NB4 (cell line): ENCODE measurements around the gene CLEC16A.

ENCODE experiments used
- DNase-seq: peaks from one replicate; pipeline ENCODE4 v3.0.0; 2010; ENCODE audit warnings: low read depth
- H3K4me3 ChIP-seq: one replicate; pipeline ENCODE4 v1.5.1; 2011; ENCODE audit warnings: mild to moderate bottlenecking, low read depth, low read length, moderate library complexity
- MYC ChIP-seq: IDR thresholded peaks from 2 replicates; pipeline ENCODE4 v1.6.1; 2011; ENCODE audit warnings: low read depth, low read length
- POLR2A ChIP-seq: IDR thresholded peaks from 2 replicates; pipeline ENCODE4 v1.6.1; 2011; ENCODE audit warnings: mild to moderate bottlenecking; ENCODE audit not compliant: insufficient read length; ENCODE audit errors: extremely low read depth
- TF ChIP-seq, protein P1 (sequence below): IDR thresholded peaks from one replicate; pipeline ENCODE4 v1.5.1; 2012; ENCODE audit warnings: low read depth, low read length
- TF ChIP-seq, protein P2 (sequence below): IDR thresholded peaks from 2 replicates; pipeline ENCODE4 v1.6.1; 2011; ENCODE audit warnings: low read depth, low read length

Gene CLEC16A

DNA sequence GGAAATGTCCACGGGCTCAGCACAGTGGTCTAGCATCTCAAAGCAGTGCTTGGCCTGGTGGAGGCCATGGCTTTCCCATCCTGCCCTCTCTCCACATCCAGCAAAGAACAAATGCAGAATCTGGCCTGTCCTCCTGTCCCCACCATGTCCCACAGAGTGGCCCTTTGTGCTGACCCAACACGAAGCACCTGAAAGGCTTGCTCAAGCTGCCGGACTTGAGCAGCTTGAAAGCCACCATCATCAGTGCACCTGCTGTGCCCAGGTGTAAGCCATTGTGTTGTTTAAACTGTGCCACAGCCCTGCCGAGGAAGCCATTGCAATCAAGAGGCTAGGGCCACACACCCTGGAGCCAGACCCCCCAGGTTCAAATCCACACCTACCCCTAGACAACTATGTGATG lies 196.1 kb downstream of the CLEC16A start:
- TF ChIP-seq, protein P1, sequence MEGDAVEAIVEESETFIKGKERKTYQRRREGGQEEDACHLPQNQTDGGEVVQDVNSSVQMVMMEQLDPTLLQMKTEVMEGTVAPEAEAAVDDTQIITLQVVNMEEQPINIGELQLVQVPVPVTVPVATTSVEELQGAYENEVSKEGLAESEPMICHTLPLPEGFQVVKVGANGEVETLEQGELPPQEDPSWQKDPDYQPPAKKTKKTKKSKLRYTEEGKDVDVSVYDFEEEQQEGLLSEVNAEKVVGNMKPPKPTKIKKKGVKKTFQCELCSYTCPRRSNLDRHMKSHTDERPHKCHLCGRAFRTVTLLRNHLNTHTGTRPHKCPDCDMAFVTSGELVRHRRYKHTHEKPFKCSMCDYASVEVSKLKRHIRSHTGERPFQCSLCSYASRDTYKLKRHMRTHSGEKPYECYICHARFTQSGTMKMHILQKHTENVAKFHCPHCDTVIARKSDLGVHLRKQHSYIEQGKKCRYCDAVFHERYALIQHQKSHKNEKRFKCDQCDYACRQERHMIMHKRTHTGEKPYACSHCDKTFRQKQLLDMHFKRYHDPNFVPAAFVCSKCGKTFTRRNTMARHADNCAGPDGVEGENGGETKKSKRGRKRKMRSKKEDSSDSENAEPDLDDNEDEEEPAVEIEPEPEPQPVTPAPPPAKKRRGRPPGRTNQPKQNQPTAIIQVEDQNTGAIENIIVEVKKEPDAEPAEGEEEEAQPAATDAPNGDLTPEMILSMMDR: no peak
- TF ChIP-seq MYC (no peak), POLR2A (no peak)
- TF ChIP-seq, protein P2, sequence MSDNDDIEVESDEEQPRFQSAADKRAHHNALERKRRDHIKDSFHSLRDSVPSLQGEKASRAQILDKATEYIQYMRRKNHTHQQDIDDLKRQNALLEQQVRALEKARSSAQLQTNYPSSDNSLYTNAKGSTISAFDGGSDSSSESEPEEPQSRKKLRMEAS: no peak
- H3K4me3 ChIP-seq: no peak overlapping the region
- no peak for DNase-seq

DNA sequence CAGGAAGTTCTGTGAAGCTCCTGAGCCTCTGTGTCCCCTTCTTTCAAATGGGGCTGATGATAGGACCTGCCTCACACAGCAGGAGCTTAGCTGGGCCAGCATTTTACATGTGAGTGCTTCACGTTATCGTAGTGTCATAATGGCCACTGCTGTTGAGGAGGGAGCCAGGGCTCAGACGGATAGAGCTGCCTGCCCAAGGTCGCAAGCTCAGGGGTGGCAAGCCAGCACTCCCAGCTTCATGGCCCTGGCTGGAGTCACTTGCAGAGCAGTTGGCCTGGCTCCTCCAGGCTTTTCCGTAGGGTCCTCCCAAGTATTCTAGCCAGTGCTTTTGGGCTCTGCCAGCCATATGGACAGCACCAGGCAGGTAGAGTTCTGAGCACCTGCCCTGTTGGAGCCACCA lies 196.5 kb downstream of the CLEC16A start:
- TF ChIP-seq, protein P2: no peak
- TF ChIP-seq, protein P1: no peak
- TF ChIP-seq POLR2A: no peak
- TF ChIP-seq MYC: no peak
- no peak overlapping the region for H3K4me3 ChIP-seq
- DNase-seq: no peak

DNA sequence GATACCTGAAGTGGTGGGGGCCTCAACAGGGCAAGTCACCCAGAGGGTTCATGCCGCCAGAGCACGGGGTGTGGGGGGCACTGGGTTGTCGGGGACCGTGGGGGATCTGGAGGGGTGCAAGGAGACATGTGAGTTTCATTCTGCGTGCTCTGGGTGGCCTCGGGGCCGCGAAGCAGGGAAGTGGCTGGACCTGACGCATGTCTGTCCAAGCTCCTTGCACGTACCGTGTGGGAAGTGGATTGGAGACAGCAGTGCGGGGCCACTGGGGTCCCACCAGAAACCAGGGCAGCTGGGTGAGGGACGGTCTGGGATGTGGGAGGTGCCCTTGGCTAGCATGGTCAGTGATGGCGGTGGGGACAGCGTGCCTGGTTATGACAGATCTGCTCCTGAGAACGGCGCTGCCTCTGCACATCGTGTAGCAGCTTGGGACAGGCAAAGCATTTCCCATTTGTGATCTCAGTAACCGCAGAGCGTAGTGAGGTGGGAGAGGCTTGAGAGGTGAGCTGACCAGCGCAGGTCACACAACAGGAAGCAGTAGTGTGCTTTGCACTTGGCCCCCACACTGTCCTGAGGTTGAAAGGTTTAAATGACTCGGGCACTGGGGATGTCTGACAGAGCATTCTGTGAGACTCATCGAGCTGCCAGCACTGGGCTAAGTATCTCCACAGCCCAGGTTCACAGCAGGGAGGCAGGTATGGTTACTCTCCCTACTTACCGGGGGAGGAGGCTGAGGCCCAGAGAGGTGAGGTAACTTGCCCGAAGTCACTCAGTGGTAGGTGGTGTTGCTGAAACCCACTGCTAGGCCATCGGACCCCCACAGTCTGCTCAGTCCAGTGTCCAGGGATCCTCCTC lies 197.3 kb downstream of the CLEC16A start:
- DNase-seq: no peak
- no peak overlapping the region for H3K4me3 ChIP-seq
- TF ChIP-seq MYC (no peak), POLR2A (no peak)
- TF ChIP-seq, protein P1: no peak
- TF ChIP-seq, protein P2: no peak

DNA sequence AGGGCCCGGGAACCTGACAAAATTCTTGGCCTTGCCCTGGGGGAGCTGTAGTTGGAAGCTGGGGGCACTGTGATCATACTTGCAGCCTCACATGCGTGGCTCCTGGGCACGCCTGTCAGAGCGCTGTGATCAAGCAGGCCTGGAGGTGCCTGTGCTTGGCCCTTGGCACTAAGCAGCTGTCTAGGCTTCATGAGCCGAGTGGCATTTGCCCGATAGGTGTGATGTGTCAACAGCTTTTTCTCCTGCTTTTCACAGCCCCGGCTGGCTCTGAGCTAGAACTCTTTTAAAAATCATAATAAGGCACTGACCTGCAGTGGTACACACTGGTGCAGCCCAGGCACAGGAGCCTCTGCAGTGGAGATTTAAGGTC lies 197.9 kb downstream of the CLEC16A start:
- no peak overlapping the region for H3K4me3 ChIP-seq
- no peak for DNase-seq
- TF ChIP-seq, protein P2: no peak
- TF ChIP-seq POLR2A (no peak), MYC (no peak)
- TF ChIP-seq, protein P1: no peak

DNA sequence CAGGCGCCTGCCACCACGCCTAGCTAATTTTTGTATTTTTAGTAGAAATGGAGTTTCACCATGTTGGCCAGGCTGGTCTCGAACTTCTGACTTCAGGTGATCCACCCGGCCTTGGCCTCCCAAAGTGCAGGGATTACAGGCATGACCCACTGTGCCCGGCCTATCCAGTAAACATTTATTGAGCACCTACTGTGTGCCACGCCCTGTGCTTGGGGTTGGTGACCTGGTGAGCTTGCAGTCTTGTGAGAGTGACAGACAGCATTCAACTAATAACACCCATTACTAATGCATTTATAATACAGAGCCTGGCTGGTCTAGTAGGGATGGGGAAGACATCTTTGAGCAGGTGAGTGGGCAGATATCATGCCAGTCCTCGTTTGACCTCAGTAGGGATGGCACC lies 198.6 kb downstream of the CLEC16A start:
- H3K4me3 ChIP-seq: no peak overlapping the region
- no peak for DNase-seq
- TF ChIP-seq, protein P2: no peak
- TF ChIP-seq MYC (no peak), POLR2A (no peak)
- TF ChIP-seq, protein P1: no peak
